ENCODE data around the gene KCNG4.
"Not testable (repeated sequence)": the region's sequence is repeated elsewhere in the genome, so short reads cannot be mapped to it uniquely, and the experiment has no call there.

KCNG4 gene

GRCh38 chr16:84234321-84235241 lies 5.2 kb downstream of the KCNG4 start:
- DNase-seq (ENCODE audit: low read depth): no peak

GRCh38 chr16:84233748-84234147 lies 6.1 kb downstream of the KCNG4 start:
- no peak for DNase-seq (ENCODE audit: low read depth)

- no peak for DNase-seq (ENCODE audit: low read depth)
Observed at GRCh38 chr16:84232969-84233368, 6.8 kb downstream of the KCNG4 start.

GRCh38 chr16:84232060-84232459 lies 7.8 kb downstream of the KCNG4 start:
- DNase-seq (ENCODE audit: low read depth): no peak

- no peak for DNase-seq (ENCODE audit: low read depth)
Observed at GRCh38 chr16:84229471-84229870, 10.3 kb downstream of the KCNG4 start.

GRCh38 chr16:84228256-84228838 lies 11.5 kb downstream of the KCNG4 start:
- no peak for DNase-seq (ENCODE audit: low read depth)

GRCh38 chr16:84227548-84227947 lies 12.3 kb downstream of the KCNG4 start:
- DNase-seq (ENCODE audit: low read depth): no peak

GRCh38 chr16:84226026-84226425 lies 13.8 kb downstream of the KCNG4 start:
- DNase-seq (ENCODE audit: low read depth): no peak

- no peak for DNase-seq (ENCODE audit: low read depth)
Observed at GRCh38 chr16:84225571-84225970, 14.2 kb downstream of the KCNG4 start.

- no peak for DNase-seq (ENCODE audit: low read depth)
Observed at GRCh38 chr16:84225126-84225525, 14.7 kb downstream of the KCNG4 start.

- no peak for DNase-seq (ENCODE audit: low read depth)
Observed at GRCh38 chr16:84224554-84224953, 15.3 kb downstream of the KCNG4 start.

- no peak for DNase-seq (ENCODE audit: low read depth)
Observed at GRCh38 chr16:84223456-84223855, 16.4 kb downstream of the KCNG4 start.

GRCh38 chr16:84220851-84221250 lies 19.0 kb downstream of the KCNG4 start:
- no peak for DNase-seq (ENCODE audit: low read depth)

GRCh38 chr16:84218956-84219355 lies 20.9 kb downstream of the KCNG4 start:
- DNase-seq (ENCODE audit: low read depth): no peak

GRCh38 chr16:84218176-84218823 lies 21.5 kb downstream of the KCNG4 start:
- DNase-seq (ENCODE audit: low read depth): no peak

- DNase-seq (ENCODE audit: low read depth): not testable (repeated sequence)
Observed at GRCh38 chr16:84216144-84216543, 23.7 kb downstream of the KCNG4 start.

GRCh38 chr16:84215531-84215930 lies 24.3 kb downstream of the KCNG4 start:
- DNase-seq (ENCODE audit: low read depth): no peak

- no peak for DNase-seq (ENCODE audit: low read depth)
Observed at GRCh38 chr16:84214451-84215066, 25.3 kb downstream of the KCNG4 start.

GRCh38 chr16:84212631-84213030 lies 27.2 kb downstream of the KCNG4 start:
- no peak for DNase-seq (ENCODE audit: low read depth)

GRCh38 chr16:84212154-84212553 lies 27.7 kb downstream of the KCNG4 start:
- no peak for DNase-seq (ENCODE audit: low read depth)

- DNase-seq (ENCODE audit: low read depth): no peak
Observed at GRCh38 chr16:84209989-84210388, 29.8 kb downstream of the KCNG4 start.

GRCh38 chr16:84207879-84208278 lies 31.9 kb downstream of the KCNG4 start:
- no peak for DNase-seq (ENCODE audit: low read depth)

GRCh38 chr16:84207251-84207650 lies 32.6 kb downstream of the KCNG4 start:
- DNase-seq (ENCODE audit: low read depth): no peak

Data from stimulated activated CD8-positive, alpha-beta memory T cell treated with anti-CD3 and anti-CD28 coated beads, Interleukin-15, amount 100 ng/mL, for 1 hour (primary cell).